Prostate gland (tissue), 2 donors: ENCODE results near the gene RIMBP2. TPM values are rescaled to one million over a fixed set of nuclear protein-coding genes. Genes with fewer than 3 reads are reported as not detected.

Experiments used
- DNase-seq: peaks from one replicate; pipeline ENCODE4 v3.0.0-alpha.2; 2019; ENCODE audit warnings: low spot score
- H3K27ac ChIP-seq, 2 donors: fragments of 200-600 bp; sonication (generic); 2 replicates each; pipeline ENCODE4 v1.5.1; 2017 to 2019
- H3K27me3 ChIP-seq: fragments of 200-600 bp; sonication (generic); replicated peaks from 2 replicates; pipeline ENCODE4 v1.5.1; 2019; ENCODE audit not compliant: insufficient read depth
- H3K36me3 ChIP-seq, 2 donors: fragments of 200-600 bp; sonication (generic); 1 replicate in 1 of 2; 2 replicates in 1 of 2; pipeline versions ENCODE4 v1.5.1 to v1.8.1; 2017 to 2019
- H3K4me1 ChIP-seq: fragments of 200-600 bp; sonication (generic); replicated peaks from 2 replicates; pipeline ENCODE4 v1.5.1; 2019
- H3K4me3 ChIP-seq, 2 donors: fragments of 200-600 bp; sonication (generic); 2 replicates each; pipeline ENCODE4 v1.5.1; 2017 to 2019
- H3K9me3 ChIP-seq: fragments of 200-600 bp; sonication (generic); 2 replicates; pipeline ENCODE4 v1.5.1; 2017
- CTCF ChIP-seq, 4 experiments: fragments of 200-600 bp in 2 of 4; fragments of 450-650 bp in 2 of 4; sonication (generic) in 2 of 4; IDR thresholded peaks; 1 replicate in 3 of 4; 2 replicates in 1 of 4; pipeline ENCODE4 v1.5.1; 2016 to 2019; ENCODE audit warnings: antibody characterized with exemption in 4 of 4, mild to moderate bottlenecking in 2 of 4, moderate library complexity in 2 of 4
- POLR2A ChIP-seq: fragments of 450-650 bp; IDR thresholded peaks from one replicate; pipeline ENCODE4 v1.6.1; 2016; ENCODE audit warnings: antibody characterized with exemption, mild to moderate bottlenecking
- POLR2AphosphoS5 ChIP-seq: sonication (generic); formaldehyde crosslinking; IDR thresholded peaks from one replicate; pipeline ENCODE4 v1.6.1; 2017; ENCODE audit warnings: antibody characterized with exemption
- WGBS: methylation state at CpG from one replicate; pipeline ENCODE4 v1.1.5; 2018; 5-methylcytosine and 5-hydroxymethylcytosine counted together
- intact Hi-C: fragments of 100-400 bp; cut with DNase I; formaldehyde crosslinking; loops from one replicate; pipeline ENCODE4 v1.14.2; 2022
- total RNA-seq, 2 donors: library from RNA; depleted of rRNA; stranded (reverse); fragments of >200 nt; gene quantifications; one replicate each; pipeline ENCODE4 v1.1.0, GENCODE V29; 2016

The RIMBP2 gene
- total RNA-seq, 2 donors from 2014 or later, result 0.96 to 7.0 TPM

GRCh38 chr12:130526813-130527212 is 189.3 kb downstream of the RIMBP2 start:
- Histone ChIP-seq H3K4me3 (no peak overlapping the region), H3K36me3 (no peaks in the 10 kb centered on the region), H3K27ac (no peak overlapping the region), H3K9me3 (no peaks in the 10 kb centered on the region), H3K27me3 (peaks cover 4% of the 10 kb centered on the region), H3K4me1 (no peaks in the 10 kb centered on the region)
- no peak for TF ChIP-seq POLR2A
- TF ChIP-seq POLR2AphosphoS5, result no peak
- TF ChIP-seq CTCF (IDR thresholded peaks at IDR 0.05), result no peak
- DNase-seq, result no peak
- intact Hi-C loops, result no loop called here
- WGBS, result 9% methylated on average over 6 of the region's 6 CpGs

- H3K4me3 ChIP-seq, result no peak overlapping the region
- no peaks in the 10 kb centered on the region for H3K36me3 ChIP-seq
- H3K4me1 ChIP-seq, result no peaks in the 10 kb centered on the region
- no peaks in the 10 kb centered on the region for H3K9me3 ChIP-seq
- peaks cover 4% of the 10 kb centered on the region for H3K27me3 ChIP-seq
- no peak overlapping the region for H3K27ac ChIP-seq
- TF ChIP-seq POLR2AphosphoS5, result no peak
- DNase-seq, result no peak
- WGBS, result 87% methylated on average over 10 of the region's 10 CpGs
- intact Hi-C loops, result no loop called here
These were observed 190.5 kb downstream of the RIMBP2 start for GRCh38 chr12:130525384-130526172.

DNA sequence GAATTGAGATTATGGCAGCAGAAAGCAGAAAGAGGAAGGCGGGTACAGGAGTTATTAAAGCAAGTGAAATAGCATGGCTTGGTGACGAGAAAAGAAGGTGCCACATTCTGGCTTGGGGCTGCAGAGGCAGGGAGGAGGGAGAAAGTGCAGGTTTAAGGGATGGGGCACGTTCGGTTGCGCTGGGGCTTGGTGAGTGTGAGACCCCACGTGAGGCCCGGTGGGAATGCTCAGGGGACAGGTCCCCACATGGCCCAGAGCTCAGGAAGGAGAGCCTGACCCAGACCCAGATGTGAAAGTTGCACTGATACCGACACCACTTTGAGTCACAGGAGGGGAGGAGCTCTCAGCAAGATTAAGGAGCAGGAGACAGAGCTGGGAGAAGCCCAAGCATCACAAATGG is 191.3 kb downstream of the RIMBP2 start:
- 81% methylated on average over 8 of the region's 8 CpGs for WGBS

GRCh38 chr12:130523863-130524614 is 192.1 kb downstream of the RIMBP2 start:
- intact Hi-C loops, result no loop called here
- H3K4me1 ChIP-seq, result no peaks in the 10 kb centered on the region
- no peak overlapping the region for H3K4me3 ChIP-seq
- DNase-seq, result no peak
- no peak overlapping the region for H3K27ac ChIP-seq
- H3K9me3 ChIP-seq, result no peaks in the 10 kb centered on the region
- TF ChIP-seq POLR2A (no peak), POLR2AphosphoS5 (no peak), CTCF (IDR thresholded peaks at IDR 0.05) (no peak)
- H3K36me3 ChIP-seq, result no peaks in the 10 kb centered on the region
- peaks cover 4% of the 10 kb centered on the region for H3K27me3 ChIP-seq
- WGBS, result 72% methylated on average over 9 of the region's 9 CpGs

More for the DNA sequence above, 191.3 kb downstream of the RIMBP2 start:
- no peaks in the 10 kb centered on the region for H3K9me3 ChIP-seq
- no peak for DNase-seq
- no peaks in the 10 kb centered on the region for H3K36me3 ChIP-seq
- no peaks in the 10 kb centered on the region for H3K4me1 ChIP-seq
- intact Hi-C loops, result no loop called here
- peaks cover 4% of the 10 kb centered on the region for H3K27me3 ChIP-seq
- H3K4me3 ChIP-seq, result no peak overlapping the region
- H3K27ac ChIP-seq, result no peak overlapping the region
- TF ChIP-seq CTCF (IDR thresholded peaks at IDR 0.05) (no peak), POLR2AphosphoS5 (no peak), POLR2A (no peak)

DNA sequence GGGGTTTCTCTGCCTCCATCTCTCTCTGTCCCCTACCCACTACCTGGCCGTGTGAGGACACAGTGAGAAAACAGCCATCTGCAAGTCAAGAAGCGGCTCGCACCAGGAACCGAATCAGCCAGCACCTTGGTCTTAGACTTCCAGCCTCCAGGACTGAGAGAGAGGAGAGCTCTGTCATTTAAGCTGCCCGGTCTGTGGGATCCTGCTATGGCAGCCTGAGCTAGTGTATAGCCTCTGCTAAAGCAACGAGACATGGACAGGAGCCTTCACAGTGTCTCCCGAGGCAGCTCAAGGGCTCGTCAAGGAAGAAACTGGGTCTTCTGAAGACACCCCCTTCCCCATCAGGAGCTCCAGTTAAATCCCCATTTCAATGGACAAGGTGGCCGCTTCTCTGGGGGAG is 192.9 kb downstream of the RIMBP2 start:
- no peaks in the 10 kb centered on the region for H3K9me3 ChIP-seq
- no peak overlapping the region for H3K27ac ChIP-seq
- peaks cover 4% of the 10 kb centered on the region for H3K27me3 ChIP-seq
- no peak for DNase-seq
- intact Hi-C loops, result no loop called here
- H3K4me1 ChIP-seq, result no peaks in the 10 kb centered on the region
- no peaks in the 10 kb centered on the region for H3K36me3 ChIP-seq
- no peak overlapping the region for H3K4me3 ChIP-seq
- TF ChIP-seq POLR2AphosphoS5 (no peak), CTCF (IDR thresholded peaks at IDR 0.05) (no peak), POLR2A (no peak)
- 88% methylated on average over 9 of the region's 9 CpGs for WGBS
